Endodermal cell (in vitro differentiated cells): ENCODE data around the gene CNTN4. TPM values are rescaled to one million over a fixed set of nuclear protein-coding genes. Genes with fewer than 3 reads are reported as not detected.
A peak's percentile ranks its signal among the peaks of the same experiment; 100 is the strongest.

ENCODE experiments used
- DNase-seq: peaks from one replicate; pipeline ENCODE4 v3.0.0-alpha.2; 2017
- H3K27ac ChIP-seq: 2 replicates; pipeline ENCODE4 v1.5.1; 2013; ENCODE audit warnings: mild to moderate bottlenecking, low read depth, low read length, moderate library complexity
- H3K27me3 ChIP-seq: 2 replicates; pipeline ENCODE4 v1.6.1; 2013; ENCODE audit warnings: mild to moderate bottlenecking, low read length, moderate library complexity; ENCODE audit not compliant: insufficient read depth, control insufficient read depth, poor library complexity, severe bottlenecking
- H3K36me3 ChIP-seq: 2 replicates; pipeline ENCODE4 v1.7.0; 2013; ENCODE audit warnings: mild to moderate bottlenecking, low read length, moderate library complexity; ENCODE audit not compliant: control insufficient read depth, insufficient read depth
- H3K4me1 ChIP-seq: one replicate; pipeline ENCODE4 v1.7.0; 2013; ENCODE audit warnings: low read length; ENCODE audit not compliant: control insufficient read depth, insufficient read depth
- H3K4me3 ChIP-seq: 2 replicates; pipeline ENCODE4 v1.5.1; 2013; ENCODE audit warnings: mild to moderate bottlenecking, low read length, moderate library complexity
- H3K9ac ChIP-seq: 2 replicates; pipeline ENCODE4 v1.6.1; 2013; ENCODE audit warnings: mild to moderate bottlenecking, low read length, moderate library complexity; ENCODE audit not compliant: poor library complexity, severe bottlenecking; ENCODE audit errors: extremely low read depth
- H3K9me3 ChIP-seq: 2 replicates; pipeline ENCODE4 v1.6.1; 2013; ENCODE audit warnings: mild to moderate bottlenecking, low read length, moderate library complexity; ENCODE audit not compliant: control insufficient read depth
- H3K27ac Mint-ChIP-seq: 2 replicates; pipeline ENCODE4 v1.8.0; 2020; ENCODE audit warnings: mixed read lengths
- H3K27me3 Mint-ChIP-seq: 2 replicates; pipeline ENCODE4 v1.8.0; 2021; ENCODE audit warnings: mild to moderate bottlenecking, mixed read lengths; ENCODE audit not compliant: insufficient read depth
- H3K36me3 Mint-ChIP-seq: 2 replicates; pipeline ENCODE4 v1.8.0; 2020; ENCODE audit warnings: low read depth, mixed read lengths
- H3K4me1 Mint-ChIP-seq: 2 replicates; pipeline ENCODE4 v1.8.0; 2020; ENCODE audit warnings: mixed read lengths
- H3K4me3 Mint-ChIP-seq: 2 replicates; pipeline ENCODE4 v1.8.0; 2020; ENCODE audit warnings: mild to moderate bottlenecking, moderate library complexity, mixed read lengths
- H3K9me3 Mint-ChIP-seq: 2 replicates; pipeline ENCODE4 v1.8.0; 2020; ENCODE audit warnings: mild to moderate bottlenecking, mixed read lengths
- CTCF ChIP-seq: fragments of 200-600 bp; sonication (generic); conservative IDR thresholded peaks from 2 replicates; pipeline ENCODE4 v1.5.0; 2021; ENCODE audit warnings: antibody characterized with exemption, mild to moderate bottlenecking
- WGBS, 2 experiments: methylation state at CpG; one replicate each; pipeline versions ENCODE4 v1.1.5 to v1.1.7; 2013; ENCODE audit warnings: missing lambda C conversion rate in 2 of 2, mixed read lengths in 1 of 2; ENCODE audit not compliant: insufficient coverage in 1 of 2, insufficient read length in 1 of 2; 5-methylcytosine and 5-hydroxymethylcytosine counted together
- total RNA-seq, 2 donors: library from RNA; stranded (reverse); fragmentation: NEBNext Ultra II Directional in 1 of 2; extraction: Animal tissue kit (Norgen Biotek cat#: 25700) in 1 of 2; gene quantifications; 2 replicates in 1 of 2; 3 replicates in 1 of 2; pipeline ENCODE4 v1.2.1, GENCODE V29; 2021

The CNTN4 gene
- total RNA-seq, 2 donors from 2014 or later = 10.8 to 11.1 TPM

DNA sequence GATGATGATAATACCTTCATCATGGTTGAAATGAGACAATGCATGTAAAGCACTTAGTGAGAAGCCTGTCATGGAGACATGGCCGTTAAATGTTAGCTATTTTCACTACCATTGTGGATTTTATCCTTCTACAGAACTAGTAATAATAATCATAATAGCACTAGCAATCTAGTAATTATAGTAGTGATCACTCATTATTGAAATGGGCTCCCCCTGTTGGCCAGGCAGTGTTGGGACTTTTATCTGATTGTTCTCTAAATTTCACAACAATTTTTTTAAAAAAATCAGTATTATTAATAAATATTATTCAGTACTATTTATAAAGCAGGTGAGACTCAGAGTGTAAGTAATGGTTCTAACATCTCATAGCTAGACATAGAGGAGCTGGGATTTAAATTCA is 615.3 kb downstream of the CNTN4 start:
- DNase-seq = no peak
- Histone ChIP-seq H3K27ac (no peak overlapping the region), H3K27me3 (no peaks in the 10 kb centered on the region), H3K4me3 (no peak overlapping the region), H3K9ac (no peak overlapping the region), H3K4me1 (no peaks in the 10 kb centered on the region), H3K36me3 (no peaks in the 10 kb centered on the region), H3K9me3 (no peaks in the 10 kb centered on the region)
- Mint-ChIP-seq H3K4me1 (no peaks in the 10 kb centered on the region), H3K9me3 (no peaks in the 10 kb centered on the region), H3K36me3 (no peaks in the 10 kb centered on the region), H3K4me3 (no peak overlapping the region), H3K27me3 (peaks cover 3% of the 10 kb centered on the region), H3K27ac (no peak overlapping the region)
- TF ChIP-seq CTCF = peak; percentile 79
- WGBS, 2 experiments = 73% methylated on average over 1 of the region's 1 CpG; no CpG with 5 or more reads in 1 of the 2 experiments

DNA sequence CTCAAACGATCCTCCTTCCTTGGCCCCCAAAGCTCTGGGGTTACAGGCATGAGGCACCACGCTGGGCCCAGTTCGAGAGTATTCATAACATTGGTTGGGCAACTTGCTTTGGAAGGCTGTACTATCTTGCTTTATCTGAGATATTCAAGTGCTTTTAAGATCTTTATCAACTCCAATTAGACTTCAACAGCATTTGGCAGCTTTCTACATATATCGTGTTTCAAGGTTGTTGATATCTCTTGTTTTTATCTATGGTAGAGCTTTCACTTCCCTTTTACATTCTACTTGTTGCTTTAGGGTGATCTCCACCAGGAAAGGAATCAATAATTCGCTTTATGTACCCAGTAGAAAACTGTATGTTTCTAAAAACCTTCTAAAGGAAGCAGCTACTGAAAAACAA is 616.2 kb downstream of the CNTN4 start:
- no peak overlapping the region for H3K27ac Mint-ChIP-seq
- no peak overlapping the region for H3K27ac ChIP-seq
- no peak for TF ChIP-seq CTCF
- DNase-seq = no peak
- no peaks in the 10 kb centered on the region for H3K4me1 ChIP-seq
- H3K27me3 Mint-ChIP-seq = peaks cover 3% of the 10 kb centered on the region
- no peaks in the 10 kb centered on the region for H3K27me3 ChIP-seq
- H3K4me3 Mint-ChIP-seq = no peak overlapping the region
- no peaks in the 10 kb centered on the region for H3K9me3 ChIP-seq
- no peak overlapping the region for H3K4me3 ChIP-seq
- no peak overlapping the region for H3K9ac ChIP-seq
- H3K4me1 Mint-ChIP-seq = no peaks in the 10 kb centered on the region
- H3K9me3 Mint-ChIP-seq = no peaks in the 10 kb centered on the region
- WGBS, 2 experiments = 86 to 90% methylated on average over 3 to 5 of the region's 5 CpGs
- no peaks in the 10 kb centered on the region for H3K36me3 Mint-ChIP-seq
- no peaks in the 10 kb centered on the region for H3K36me3 ChIP-seq

- H3K4me1 ChIP-seq = no peaks in the 10 kb centered on the region
- H3K9me3 ChIP-seq = no peaks in the 10 kb centered on the region
- Mint-ChIP-seq H3K4me3 (no peak overlapping the region), H3K36me3 (no peaks in the 10 kb centered on the region), H3K27ac (no peak overlapping the region), H3K9me3 (no peaks in the 10 kb centered on the region), H3K4me1 (no peaks in the 10 kb centered on the region), H3K27me3 (no peaks in the 10 kb centered on the region)
- peak overlapping the region; percentile 81 for H3K27ac ChIP-seq
- no peak for TF ChIP-seq CTCF
- no peak overlapping the region for H3K9ac ChIP-seq
- H3K36me3 ChIP-seq = no peaks in the 10 kb centered on the region
- H3K4me3 ChIP-seq = no peak overlapping the region
- no peak for DNase-seq
- H3K27me3 ChIP-seq = no peaks in the 10 kb centered on the region
- 88% methylated on average over 3 of the region's 3 CpGs; no CpG with 5 or more reads in 1 of the 2 experiments for WGBS, 2 experiments
Measured at GRCh38 chr3:2727101-2727500, 628.4 kb downstream of the CNTN4 start.
